Measurements from ENCODE around the gene APBA2.

DNA sequence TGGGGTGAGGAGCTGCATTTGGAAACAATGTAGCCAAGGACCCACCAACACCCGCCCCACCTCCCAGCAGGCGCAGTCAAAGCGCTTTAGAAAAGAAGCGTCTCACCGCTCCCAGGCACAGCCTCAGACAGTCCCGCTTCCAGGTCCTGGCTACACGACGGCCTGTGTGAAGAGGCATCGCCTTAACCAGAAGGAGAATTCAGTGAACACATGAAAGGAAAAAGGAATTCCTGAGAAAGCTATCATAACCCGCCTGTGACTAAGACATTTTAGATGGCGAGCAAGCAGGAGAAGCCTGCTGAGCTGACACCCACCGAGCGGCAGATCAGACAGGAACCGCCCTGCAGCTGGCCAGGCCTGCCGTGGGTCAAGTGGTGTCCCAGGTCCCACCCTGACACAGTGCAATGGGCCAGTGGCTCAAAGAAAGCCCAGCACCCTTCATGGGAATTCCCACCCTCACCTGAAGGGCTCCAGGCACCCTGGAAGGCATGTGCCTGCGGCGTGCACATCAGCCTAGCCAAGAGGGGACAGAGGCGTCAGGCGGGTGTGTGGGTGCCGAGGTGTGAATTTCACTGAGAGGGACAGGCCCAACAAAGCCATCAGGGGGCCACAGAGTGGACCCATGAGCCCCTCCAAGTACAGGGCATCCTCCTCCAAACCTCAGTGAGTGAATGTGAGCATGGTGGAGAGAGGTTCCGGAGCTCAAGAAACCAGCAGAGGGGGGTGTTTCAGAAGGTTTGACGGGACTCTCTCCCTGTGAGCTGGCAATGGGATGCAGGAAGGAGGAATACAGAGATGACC is 239.0 kb downstream of the APBA2 start:
- TF ChIP-seq, protein P1, sequence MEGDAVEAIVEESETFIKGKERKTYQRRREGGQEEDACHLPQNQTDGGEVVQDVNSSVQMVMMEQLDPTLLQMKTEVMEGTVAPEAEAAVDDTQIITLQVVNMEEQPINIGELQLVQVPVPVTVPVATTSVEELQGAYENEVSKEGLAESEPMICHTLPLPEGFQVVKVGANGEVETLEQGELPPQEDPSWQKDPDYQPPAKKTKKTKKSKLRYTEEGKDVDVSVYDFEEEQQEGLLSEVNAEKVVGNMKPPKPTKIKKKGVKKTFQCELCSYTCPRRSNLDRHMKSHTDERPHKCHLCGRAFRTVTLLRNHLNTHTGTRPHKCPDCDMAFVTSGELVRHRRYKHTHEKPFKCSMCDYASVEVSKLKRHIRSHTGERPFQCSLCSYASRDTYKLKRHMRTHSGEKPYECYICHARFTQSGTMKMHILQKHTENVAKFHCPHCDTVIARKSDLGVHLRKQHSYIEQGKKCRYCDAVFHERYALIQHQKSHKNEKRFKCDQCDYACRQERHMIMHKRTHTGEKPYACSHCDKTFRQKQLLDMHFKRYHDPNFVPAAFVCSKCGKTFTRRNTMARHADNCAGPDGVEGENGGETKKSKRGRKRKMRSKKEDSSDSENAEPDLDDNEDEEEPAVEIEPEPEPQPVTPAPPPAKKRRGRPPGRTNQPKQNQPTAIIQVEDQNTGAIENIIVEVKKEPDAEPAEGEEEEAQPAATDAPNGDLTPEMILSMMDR (IDR thresholded peaks at IDR 0.05) = no peak
- TF ChIP-seq MAX (CRISPR knock-in tag; IDR thresholded peaks at IDR 0.05) (no peak), IRF2 (CRISPR knock-in tag; IDR thresholded peaks at IDR 0.05; ENCODE audit: borderline replicate concordance, low read depth) (no peak), MYBL2 (CRISPR knock-in tag; IDR thresholded peaks at IDR 0.05) (no peak), ZNF416 (CRISPR knock-in tag; IDR thresholded peaks at IDR 0.05) (no peak), ZNF317 (CRISPR knock-in tag; IDR thresholded peaks at IDR 0.05; ENCODE audit: borderline replicate concordance, low read depth) (no peak), FOXJ3 (CRISPR knock-in tag; IDR thresholded peaks at IDR 0.05; ENCODE audit: borderline replicate concordance) (no peak), NR2C2 (CRISPR knock-in tag; IDR thresholded peaks at IDR 0.05) (no peak), FOXK1 (CRISPR knock-in tag; IDR thresholded peaks at IDR 0.05) (no peak), AFF4 (CRISPR knock-in tag; IDR thresholded peaks at IDR 0.05; ENCODE audit: borderline replicate concordance) (no peak), ZNF281 (CRISPR knock-in tag; IDR thresholded peaks at IDR 0.05) (no peak)
- TF ChIP-seq, protein P2, sequence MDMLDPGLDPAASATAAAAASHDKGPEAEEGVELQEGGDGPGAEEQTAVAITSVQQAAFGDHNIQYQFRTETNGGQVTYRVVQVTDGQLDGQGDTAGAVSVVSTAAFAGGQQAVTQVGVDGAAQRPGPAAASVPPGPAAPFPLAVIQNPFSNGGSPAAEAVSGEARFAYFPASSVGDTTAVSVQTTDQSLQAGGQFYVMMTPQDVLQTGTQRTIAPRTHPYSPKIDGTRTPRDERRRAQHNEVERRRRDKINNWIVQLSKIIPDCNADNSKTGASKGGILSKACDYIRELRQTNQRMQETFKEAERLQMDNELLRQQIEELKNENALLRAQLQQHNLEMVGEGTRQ (CRISPR knock-in tag; IDR thresholded peaks at IDR 0.05) = no peak
